HUDEP-2 (cell line): Measurements from ENCODE around the gene STAC2.
A peak's percentile ranks its signal among the peaks of the same experiment; 100 is the strongest.

Experiments used
- DNase-seq, 76 experiments: peaks; one replicate each; lab custom pipeline; 2025; ENCODE audit not compliant: unreplicated experiment in 76 of 76; lab: John Stamatoyannopoulos, UW

The STAC2 gene

GRCh38 chr17:39235555-39236449 is 10.1 kb upstream of the STAC2 start:
- peak in 58 of 76 experiments; percentile 7 to 78 (median 30) for DNase-seq

GRCh38 chr17:39231591-39232551 is 6.1 kb upstream of the STAC2 start:
- peak in 18 of 76 experiments; percentile 4 to 47 (median 15) for DNase-seq

GRCh38 chr17:39231091-39231561 is 5.4 kb upstream of the STAC2 start:
- DNase-seq = no peak

GRCh38 chr17:39230361-39230760 is 4.6 kb upstream of the STAC2 start:
- DNase-seq = no peak

- no peak for DNase-seq
Observed at GRCh38 chr17:39229274-39229913, 3.6 kb upstream of the STAC2 start.

GRCh38 chr17:39227364-39227919 is 1.7 kb upstream of the STAC2 start:
- DNase-seq = no peak

GRCh38 chr17:39225959-39226683 is 376 bp upstream of the STAC2 start:
- DNase-seq = no peak

- DNase-seq = no peak
Observed at GRCh38 chr17:39224778-39225307, 902 bp downstream of the STAC2 start.

GRCh38 chr17:39223907-39224777 is 1.6 kb downstream of the STAC2 start:
- DNase-seq = no peak

GRCh38 chr17:39222866-39223834 is 2.6 kb downstream of the STAC2 start:
- no peak for DNase-seq

GRCh38 chr17:39222151-39222550 is 3.6 kb downstream of the STAC2 start:
- no peak for DNase-seq

- DNase-seq = no peak
Observed at GRCh38 chr17:39221572-39221971, 4.2 kb downstream of the STAC2 start.

- no peak for DNase-seq
Observed at GRCh38 chr17:39219647-39220154, 6.0 kb downstream of the STAC2 start.

GRCh38 chr17:39218906-39219305 is 6.8 kb downstream of the STAC2 start:
- no peak for DNase-seq

GRCh38 chr17:39217734-39218369 is 7.9 kb downstream of the STAC2 start:
- DNase-seq = no peak

- peak in 2 of 76 experiments; percentile 8 to 31 for DNase-seq
Observed at GRCh38 chr17:39213852-39214251, 11.9 kb downstream of the STAC2 start.
